Glutamatergic neuron (in vitro differentiated cells): ENCODE measurements around the gene AK9. TPM values are rescaled to one million over a fixed set of nuclear protein-coding genes. Genes with fewer than 3 reads are reported as not detected.

ENCODE experiments used
- DNase-seq: peaks from one replicate; pipeline ENCODE4 v3.0.0; 2022
- H3K27ac Mint-ChIP-seq: one replicate; pipeline ENCODE4 v1.8.0; 2020; ENCODE audit warnings: mild to moderate bottlenecking, mixed read lengths, inconsistent platforms; ENCODE audit not compliant: unreplicated experiment
- H3K27me3 Mint-ChIP-seq: one replicate; pipeline ENCODE4 v1.8.0; 2020; ENCODE audit warnings: mild to moderate bottlenecking, moderate library complexity, mixed read lengths, inconsistent platforms; ENCODE audit not compliant: unreplicated experiment
- H3K36me3 Mint-ChIP-seq: one replicate; pipeline ENCODE4 v1.8.0; 2020; ENCODE audit warnings: mild to moderate bottlenecking, mixed read lengths, inconsistent platforms; ENCODE audit not compliant: unreplicated experiment
- H3K4me1 Mint-ChIP-seq: one replicate; pipeline ENCODE4 v1.8.0; 2020; ENCODE audit warnings: mild to moderate bottlenecking, low read depth, mixed read lengths, inconsistent platforms; ENCODE audit not compliant: unreplicated experiment
- H3K4me3 Mint-ChIP-seq: one replicate; pipeline ENCODE4 v1.8.0; 2020; ENCODE audit warnings: mild to moderate bottlenecking, mixed read lengths, inconsistent platforms; ENCODE audit not compliant: unreplicated experiment
- H3K9me3 Mint-ChIP-seq: one replicate; pipeline ENCODE4 v1.8.0; 2020; ENCODE audit warnings: mild to moderate bottlenecking, moderate library complexity, mixed read lengths, inconsistent platforms; ENCODE audit not compliant: unreplicated experiment
- total RNA-seq: library from RNA; stranded (reverse); fragmentation: NEBNext Ultra II Directional; extraction: Animal tissue kit (Norgen Biotek cat#: 25700); gene quantifications from one replicate; pipeline ENCODE4 v1.2.1, GENCODE V29; 2021; ENCODE audit not compliant: unreplicated experiment
- TF ChIP-seq, protein P1 (sequence below): fragments of 200-600 bp; sonication (generic); IDR thresholded peaks from one replicate; pipeline ENCODE4 v1.5.0; 2021; ENCODE audit not compliant: partially characterized antibody, unreplicated experiment

The AK9 gene
- total RNA-seq, 1 donor from 2014 or later: 8.1 TPM

DNA sequence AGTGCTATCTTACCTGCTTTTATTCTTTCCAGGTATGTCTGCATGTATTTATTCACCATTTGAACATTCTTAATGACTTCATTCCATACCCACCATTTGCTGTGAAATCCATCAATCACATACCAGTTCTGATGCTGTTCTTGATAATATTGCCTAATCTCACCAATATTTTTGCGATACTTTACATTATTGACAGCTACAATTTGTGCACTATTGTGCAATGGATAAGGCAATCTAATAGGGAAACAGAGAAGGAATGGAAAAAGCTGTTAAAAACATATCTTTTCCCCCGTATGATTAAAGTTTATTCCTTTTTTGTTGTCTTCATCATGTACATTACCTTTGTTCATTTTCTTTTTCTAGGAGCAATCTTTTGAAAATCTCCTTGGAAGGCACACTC, 184.7 kb downstream of the AK9 start:
- Mint-ChIP-seq H3K27ac (no peak overlapping the region), H3K4me1 (no peaks in the 10 kb centered on the region), H3K9me3 (peaks cover 2% of the 10 kb centered on the region), H3K4me3 (no peak overlapping the region), H3K27me3 (no peaks in the 10 kb centered on the region), H3K36me3 (no peaks in the 10 kb centered on the region)
- no peak for DNase-seq
- TF ChIP-seq, protein P1, sequence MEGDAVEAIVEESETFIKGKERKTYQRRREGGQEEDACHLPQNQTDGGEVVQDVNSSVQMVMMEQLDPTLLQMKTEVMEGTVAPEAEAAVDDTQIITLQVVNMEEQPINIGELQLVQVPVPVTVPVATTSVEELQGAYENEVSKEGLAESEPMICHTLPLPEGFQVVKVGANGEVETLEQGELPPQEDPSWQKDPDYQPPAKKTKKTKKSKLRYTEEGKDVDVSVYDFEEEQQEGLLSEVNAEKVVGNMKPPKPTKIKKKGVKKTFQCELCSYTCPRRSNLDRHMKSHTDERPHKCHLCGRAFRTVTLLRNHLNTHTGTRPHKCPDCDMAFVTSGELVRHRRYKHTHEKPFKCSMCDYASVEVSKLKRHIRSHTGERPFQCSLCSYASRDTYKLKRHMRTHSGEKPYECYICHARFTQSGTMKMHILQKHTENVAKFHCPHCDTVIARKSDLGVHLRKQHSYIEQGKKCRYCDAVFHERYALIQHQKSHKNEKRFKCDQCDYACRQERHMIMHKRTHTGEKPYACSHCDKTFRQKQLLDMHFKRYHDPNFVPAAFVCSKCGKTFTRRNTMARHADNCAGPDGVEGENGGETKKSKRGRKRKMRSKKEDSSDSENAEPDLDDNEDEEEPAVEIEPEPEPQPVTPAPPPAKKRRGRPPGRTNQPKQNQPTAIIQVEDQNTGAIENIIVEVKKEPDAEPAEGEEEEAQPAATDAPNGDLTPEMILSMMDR: no peak

DNA sequence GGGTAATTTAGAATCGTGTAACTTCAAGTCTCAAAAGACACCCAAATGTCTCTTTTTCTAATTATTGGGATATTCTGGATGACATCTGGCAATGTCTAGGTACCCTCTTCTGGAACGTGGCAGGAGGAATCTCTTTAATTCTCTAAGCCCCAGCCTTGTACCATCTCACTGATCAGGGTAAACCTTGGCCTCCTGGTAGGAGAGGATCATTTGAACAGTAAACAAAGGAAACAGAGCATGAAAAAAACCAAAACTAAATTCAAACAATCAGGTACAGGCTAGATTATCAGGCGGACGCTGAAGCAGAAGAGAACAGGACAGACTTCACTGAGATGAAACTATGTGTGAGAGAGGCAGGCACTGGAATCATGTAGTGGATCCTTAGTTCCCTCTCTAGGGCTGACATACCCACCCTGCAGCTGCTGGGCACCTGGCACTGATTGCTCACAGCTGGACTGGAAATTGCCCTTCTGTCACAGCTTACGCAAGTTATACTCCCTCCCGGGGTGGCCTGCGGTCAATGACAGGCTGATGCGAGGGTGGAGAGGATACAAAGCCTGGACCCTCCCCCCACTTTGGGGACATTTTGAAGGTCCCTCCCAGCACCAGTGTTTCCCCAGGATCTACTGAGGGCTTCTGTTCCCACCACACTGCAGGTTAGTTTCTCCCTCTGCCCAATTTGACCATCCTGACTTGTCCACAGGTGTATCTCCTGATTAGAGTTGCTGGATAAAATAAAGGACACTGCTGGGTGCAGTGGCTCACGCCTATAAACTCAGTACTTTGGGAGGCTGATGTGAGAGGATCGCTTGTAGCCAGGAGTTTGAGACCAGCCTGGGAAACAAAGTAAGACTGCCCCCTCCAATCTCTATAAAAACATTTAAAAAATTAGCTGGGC, 187.4 kb downstream of the AK9 start:
- Mint-ChIP-seq H3K27me3 (no peaks in the 10 kb centered on the region), H3K4me1 (no peaks in the 10 kb centered on the region), H3K9me3 (no peaks in the 10 kb centered on the region), H3K27ac (no peak overlapping the region), H3K4me3 (no peak overlapping the region), H3K36me3 (no peaks in the 10 kb centered on the region)
- no peak for DNase-seq
- TF ChIP-seq, protein P1: no peak

DNA sequence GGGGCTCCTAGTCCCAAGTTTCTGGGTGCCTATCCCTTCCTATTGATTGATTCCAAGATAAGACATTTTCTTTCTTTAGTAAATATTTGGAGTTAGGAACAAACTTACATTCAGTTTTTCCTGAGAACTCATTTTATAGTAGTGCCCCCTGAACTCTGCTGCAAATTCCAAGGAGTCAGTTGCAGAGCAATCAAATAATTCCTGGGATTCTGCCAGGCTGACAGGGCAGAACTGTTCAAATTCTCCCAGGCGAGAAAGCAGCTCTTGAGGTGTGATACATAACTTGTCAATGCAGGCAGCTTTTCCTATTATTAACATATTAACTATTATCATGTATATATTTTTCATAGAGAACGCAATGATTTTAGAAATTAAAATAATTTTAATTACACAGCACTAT, 192.1 kb downstream of the AK9 start:
- TF ChIP-seq, protein P1: no peak
- Mint-ChIP-seq H3K9me3 (no peaks in the 10 kb centered on the region), H3K36me3 (no peaks in the 10 kb centered on the region), H3K4me1 (no peaks in the 10 kb centered on the region), H3K27ac (no peak overlapping the region), H3K27me3 (no peaks in the 10 kb centered on the region), H3K4me3 (no peak overlapping the region)
- DNase-seq: no peak

DNA sequence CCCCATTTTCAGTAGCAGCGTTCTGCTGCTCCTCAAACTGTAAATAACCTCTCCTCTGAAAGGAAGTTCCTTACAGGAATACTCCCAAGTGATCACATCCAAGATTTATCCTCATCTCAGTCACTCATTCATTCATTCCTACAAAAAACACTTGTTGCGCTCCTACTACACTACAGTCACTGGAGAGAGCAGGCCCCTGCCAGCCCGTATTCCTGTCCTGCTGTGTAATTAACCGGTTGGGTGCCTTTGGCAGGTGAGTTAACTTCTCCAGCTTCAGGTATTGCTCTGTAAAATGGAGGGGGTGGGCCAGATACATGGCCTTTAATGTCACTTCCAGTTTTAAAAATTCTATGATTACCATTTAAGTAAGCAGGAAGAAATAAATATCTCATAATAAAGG, 192.9 kb downstream of the AK9 start:
- Mint-ChIP-seq H3K9me3 (no peaks in the 10 kb centered on the region), H3K4me1 (no peaks in the 10 kb centered on the region), H3K27me3 (no peaks in the 10 kb centered on the region), H3K4me3 (no peak overlapping the region), H3K36me3 (no peaks in the 10 kb centered on the region), H3K27ac (no peak overlapping the region)
- no peak for DNase-seq
- TF ChIP-seq, protein P1: no peak

DNA sequence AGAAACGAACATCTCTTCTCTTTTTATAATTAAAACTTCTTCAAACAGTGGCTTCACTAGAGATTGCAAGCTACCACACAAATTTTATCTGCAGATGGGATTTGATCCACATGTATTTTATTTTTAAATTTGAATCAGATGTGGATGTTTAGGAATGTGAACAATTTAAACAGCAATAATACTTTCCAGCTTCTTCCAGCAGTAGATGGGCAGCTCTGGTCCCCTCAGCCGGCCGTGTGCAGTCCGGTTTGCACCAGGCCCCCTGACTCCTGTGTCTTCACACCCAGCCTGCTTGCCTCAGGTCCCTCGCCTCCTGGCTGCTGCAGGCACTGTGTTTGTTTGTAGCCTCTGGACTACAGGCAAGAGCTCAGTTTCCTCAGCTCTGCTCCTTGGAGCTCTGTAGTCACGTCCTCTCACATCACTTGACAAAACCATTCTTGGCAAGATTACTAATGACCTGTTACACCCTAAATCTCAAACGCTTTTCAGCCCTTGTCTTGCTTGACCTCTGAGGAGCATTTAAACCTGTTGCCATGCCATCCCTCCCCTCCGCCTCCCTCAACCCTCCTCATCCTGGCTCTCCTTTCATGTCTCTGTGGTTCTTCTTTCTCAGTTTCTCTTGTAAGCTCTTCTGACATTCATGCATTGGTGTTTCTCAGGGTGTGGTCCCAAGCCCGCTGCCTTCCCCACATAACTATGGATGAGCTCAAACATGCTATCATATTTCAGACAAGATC, 194.8 kb downstream of the AK9 start:
- H3K27me3 Mint-ChIP-seq: no peaks in the 10 kb centered on the region
- DNase-seq: no peak
- no peaks in the 10 kb centered on the region for H3K36me3 Mint-ChIP-seq
- H3K9me3 Mint-ChIP-seq: no peaks in the 10 kb centered on the region
- H3K4me1 Mint-ChIP-seq: peaks cover 3% of the 10 kb centered on the region
- no peak overlapping the region for H3K27ac Mint-ChIP-seq
- no peak overlapping the region for H3K4me3 Mint-ChIP-seq
- TF ChIP-seq, protein P1: no peak
